Neural crest cell (in vitro differentiated cells): Measurements from ENCODE around the gene RBM19. TPM values are rescaled to one million over a fixed set of nuclear protein-coding genes. Genes with fewer than 3 reads are reported as not detected.

Source experiments
- DNase-seq: peaks from one replicate; pipeline ENCODE4 v3.0.0; 2021; ENCODE audit warnings: low read depth, mixed read lengths, low spot score
- H3K27ac Mint-ChIP-seq: one replicate; pipeline ENCODE4 v1.8.0; 2021; ENCODE audit warnings: mild to moderate bottlenecking, mixed read lengths; ENCODE audit not compliant: unreplicated experiment
- H3K27me3 Mint-ChIP-seq: 2 replicates; pipeline ENCODE4 v1.8.0; 2021; ENCODE audit warnings: low read depth, mild to moderate bottlenecking, mixed read lengths
- H3K36me3 Mint-ChIP-seq: 2 replicates; pipeline ENCODE4 v1.8.0; 2021; ENCODE audit warnings: low read depth, mild to moderate bottlenecking, mixed read lengths
- H3K4me1 Mint-ChIP-seq: 2 replicates; pipeline ENCODE4 v1.8.0; 2021; ENCODE audit warnings: mixed read lengths
- H3K4me3 Mint-ChIP-seq: one replicate; pipeline ENCODE4 v1.8.0; 2021; ENCODE audit warnings: mild to moderate bottlenecking, mixed read lengths
- H3K9me3 Mint-ChIP-seq: 2 replicates; pipeline ENCODE4 v1.8.0; 2021; ENCODE audit warnings: mixed read lengths
- total RNA-seq: library from RNA; stranded (reverse); gene quantifications from 2 replicates; pipeline ENCODE4 v1.2.1, GENCODE V29; 2021
- TF ChIP-seq, protein P1 (sequence below): fragments of 200-600 bp; sonication (generic); conservative IDR thresholded peaks from 2 replicates; pipeline ENCODE4 v1.5.0; 2021; ENCODE audit warnings: antibody characterized with exemption, mild to moderate bottlenecking

The RBM19 gene
- total RNA-seq, 1 donor from 2014 or later, result 42.6 TPM

DNA sequence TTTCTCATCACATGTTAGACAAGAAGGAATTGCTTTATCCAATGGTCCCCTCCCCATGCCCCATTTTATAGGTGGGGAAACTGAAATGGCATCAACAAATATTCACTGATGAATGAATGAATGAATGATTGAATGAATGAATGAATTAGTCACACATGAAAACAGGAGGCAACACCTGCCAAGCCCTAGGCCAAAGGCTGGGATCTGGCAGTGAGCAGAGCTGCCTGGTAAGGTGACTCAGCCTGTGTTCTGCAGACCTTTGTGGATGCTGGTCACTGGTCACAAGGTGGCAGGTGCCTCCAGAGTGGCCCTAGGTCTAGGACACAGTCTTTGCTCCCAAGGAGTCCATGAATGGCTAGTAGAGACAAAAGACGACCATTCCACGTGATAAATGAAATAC lies 188.4 kb downstream of the RBM19 start:
- Mint-ChIP-seq H3K4me3 (no peak overlapping the region), H3K4me1 (peaks cover 4% of the 10 kb centered on the region), H3K27me3 (peaks cover 47% of the 10 kb centered on the region), H3K9me3 (peaks cover 3% of the 10 kb centered on the region), H3K27ac (no peak overlapping the region), H3K36me3 (no peaks in the 10 kb centered on the region)
- no peak for DNase-seq
- TF ChIP-seq, protein P1, sequence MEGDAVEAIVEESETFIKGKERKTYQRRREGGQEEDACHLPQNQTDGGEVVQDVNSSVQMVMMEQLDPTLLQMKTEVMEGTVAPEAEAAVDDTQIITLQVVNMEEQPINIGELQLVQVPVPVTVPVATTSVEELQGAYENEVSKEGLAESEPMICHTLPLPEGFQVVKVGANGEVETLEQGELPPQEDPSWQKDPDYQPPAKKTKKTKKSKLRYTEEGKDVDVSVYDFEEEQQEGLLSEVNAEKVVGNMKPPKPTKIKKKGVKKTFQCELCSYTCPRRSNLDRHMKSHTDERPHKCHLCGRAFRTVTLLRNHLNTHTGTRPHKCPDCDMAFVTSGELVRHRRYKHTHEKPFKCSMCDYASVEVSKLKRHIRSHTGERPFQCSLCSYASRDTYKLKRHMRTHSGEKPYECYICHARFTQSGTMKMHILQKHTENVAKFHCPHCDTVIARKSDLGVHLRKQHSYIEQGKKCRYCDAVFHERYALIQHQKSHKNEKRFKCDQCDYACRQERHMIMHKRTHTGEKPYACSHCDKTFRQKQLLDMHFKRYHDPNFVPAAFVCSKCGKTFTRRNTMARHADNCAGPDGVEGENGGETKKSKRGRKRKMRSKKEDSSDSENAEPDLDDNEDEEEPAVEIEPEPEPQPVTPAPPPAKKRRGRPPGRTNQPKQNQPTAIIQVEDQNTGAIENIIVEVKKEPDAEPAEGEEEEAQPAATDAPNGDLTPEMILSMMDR, result no peak

DNA sequence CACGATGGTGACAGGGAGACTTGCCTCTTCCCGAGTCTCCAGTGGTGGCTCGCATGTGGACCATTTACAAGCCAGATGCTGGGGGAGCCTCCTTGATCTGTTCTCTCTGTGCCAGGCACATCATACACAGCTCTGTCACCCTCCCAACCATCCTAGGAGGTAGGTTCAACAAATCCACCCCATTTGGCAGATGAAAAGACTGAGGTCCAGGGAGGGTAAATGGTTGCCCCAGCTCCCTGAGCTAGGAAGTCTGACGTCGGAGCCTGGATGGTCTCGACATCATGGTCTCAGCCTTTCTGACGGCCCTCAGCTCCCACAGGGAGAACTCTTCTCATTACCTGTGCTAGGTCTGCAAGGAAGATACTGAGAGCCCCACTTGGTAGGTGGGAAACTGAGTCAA lies 189.6 kb downstream of the RBM19 start:
- Mint-ChIP-seq H3K36me3 (no peaks in the 10 kb centered on the region), H3K4me1 (peaks cover 4% of the 10 kb centered on the region), H3K4me3 (no peak overlapping the region), H3K27ac (no peak overlapping the region), H3K27me3 (peaks cover 44% of the 10 kb centered on the region), H3K9me3 (peaks cover 3% of the 10 kb centered on the region)
- TF ChIP-seq, protein P1, result no peak
- DNase-seq, result no peak

DNA sequence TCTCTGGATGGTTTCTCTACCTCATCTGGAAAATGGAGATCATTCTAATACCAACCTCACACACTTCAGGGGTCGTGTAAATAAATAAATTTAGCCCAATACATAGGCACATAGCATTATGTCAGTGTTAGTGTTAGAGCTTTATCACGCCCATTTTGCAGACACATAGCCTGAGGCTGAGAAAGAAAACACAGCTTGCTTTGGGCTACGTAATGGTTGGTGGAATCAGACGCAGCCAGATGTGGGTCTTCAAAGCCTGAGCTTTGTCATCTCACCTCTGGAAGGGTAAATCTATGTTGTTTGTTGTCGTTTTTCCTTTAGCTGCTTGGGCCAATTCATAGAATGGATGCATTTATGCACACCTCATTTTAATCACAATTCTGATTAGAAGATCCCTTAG lies 191.6 kb downstream of the RBM19 start:
- Mint-ChIP-seq H3K27ac (no peak overlapping the region), H3K4me3 (no peak overlapping the region), H3K27me3 (peaks cover 38% of the 10 kb centered on the region), H3K9me3 (no peaks in the 10 kb centered on the region), H3K4me1 (peaks cover 12% of the 10 kb centered on the region), H3K36me3 (no peaks in the 10 kb centered on the region)
- TF ChIP-seq, protein P1, result no peak
- DNase-seq, result no peak

DNA sequence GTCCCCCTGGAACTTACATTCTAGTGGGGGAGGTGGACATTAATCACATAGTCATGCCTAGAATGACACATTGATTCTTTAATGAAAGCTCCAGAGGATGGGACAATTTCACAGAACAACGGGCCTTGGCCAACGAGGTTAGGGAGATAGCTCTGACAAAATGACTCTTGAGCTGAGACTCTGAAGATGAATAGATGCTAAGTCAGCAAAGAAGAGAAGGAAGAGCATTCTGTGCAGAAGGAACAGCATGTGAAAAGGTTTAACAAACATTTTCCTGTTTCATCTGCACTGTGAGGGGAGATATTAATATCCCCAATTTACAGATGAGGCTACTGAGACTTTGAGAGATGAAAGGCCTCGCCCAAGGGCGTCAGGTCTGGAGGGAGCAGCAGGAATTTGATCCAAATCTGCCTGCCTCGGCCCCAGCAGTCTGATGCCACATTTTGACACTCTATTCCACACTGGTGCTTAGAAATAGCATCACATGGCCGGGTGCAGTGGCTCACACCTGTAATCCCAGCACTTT lies 193.6 kb downstream of the RBM19 start:
- TF ChIP-seq, protein P1, result no peak
- Mint-ChIP-seq H3K27me3 (peaks cover 22% of the 10 kb centered on the region), H3K4me3 (no peak overlapping the region), H3K36me3 (no peaks in the 10 kb centered on the region), H3K27ac (no peak overlapping the region), H3K9me3 (no peaks in the 10 kb centered on the region), H3K4me1 (peaks cover 20% of the 10 kb centered on the region)
- DNase-seq, result no peak

DNA sequence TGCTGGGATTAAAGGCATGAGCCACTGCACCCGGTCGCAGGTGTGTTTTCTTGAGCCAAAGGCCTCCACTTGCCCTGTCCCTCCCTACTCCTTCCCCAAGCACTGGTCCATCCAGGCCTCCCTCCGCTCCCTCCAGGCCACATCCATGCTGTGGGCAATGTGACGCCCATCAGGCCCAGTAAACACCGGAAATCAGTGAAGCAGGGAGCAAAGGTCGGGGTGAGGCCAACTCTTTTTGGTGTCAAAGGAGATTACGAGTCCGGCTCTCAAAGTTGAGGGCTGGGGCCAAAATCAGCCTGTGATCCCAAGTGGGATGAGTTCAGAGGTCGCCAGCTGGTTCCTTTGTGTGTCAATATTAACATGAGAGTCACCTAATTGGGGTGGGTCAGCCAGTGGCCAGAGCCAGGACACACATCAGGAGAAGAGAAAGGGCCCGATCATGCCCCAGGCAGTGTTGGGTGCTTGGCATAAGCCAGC lies 195.7 kb downstream of the RBM19 start:
- Mint-ChIP-seq H3K4me3 (no peak overlapping the region), H3K4me1 (peaks cover 33% of the 10 kb centered on the region), H3K27ac (peak overlapping the region; percentile 27), H3K9me3 (no peaks in the 10 kb centered on the region), H3K27me3 (peaks cover 18% of the 10 kb centered on the region), H3K36me3 (no peaks in the 10 kb centered on the region)
- no peak for DNase-seq
- TF ChIP-seq, protein P1, result no peak
